Adrenal gland (tissue), 12 donors: ENCODE data around the gene FOXO3. TPM values are rescaled to one million over a fixed set of nuclear protein-coding genes. Genes with fewer than 3 reads are reported as not detected.

Experiments
- DNase-seq, 7 donors: peaks; one replicate each; pipeline ENCODE4 v3.0.0-alpha.2; 2019 to 2020
- H3K27ac ChIP-seq, 5 donors: fragments of 200-600 bp; sonication (generic) in 4 of 5; 1 replicate in 3 of 5; 2 replicates in 2 of 5; pipeline versions ENCODE4 v1.5.1 to v1.8.0; 2016 to 2020; ENCODE audit warnings: mild to moderate bottlenecking in 1 of 5
- H3K27me3 ChIP-seq: fragments of 200-600 bp; 2 replicates; pipeline ENCODE4 v1.8.0; 2021
- H3K36me3 ChIP-seq, 2 donors: fragments of 200-600 bp; replicated peaks in 1 of 2; 1 replicate in 1 of 2; 2 replicates in 1 of 2; pipeline versions ENCODE4 v1.5.1 to v1.8.0; 2018 to 2022
- H3K4me1 ChIP-seq, 2 donors: fragments of 200-600 bp; replicated peaks in 1 of 2; 1 replicate in 1 of 2; 2 replicates in 1 of 2; pipeline versions ENCODE4 v1.5.1 to v1.8.0; 2018 to 2021
- H3K4me3 ChIP-seq, 4 donors: fragments of 200-600 bp; sonication (generic) in 3 of 4; one replicate each; pipeline ENCODE4 v1.5.1; 2016 to 2018
- H3K9me3 ChIP-seq, 3 donors: fragments of 200-600 bp; sonication (generic) in 1 of 3; replicated peaks in 1 of 3; 1 replicate in 2 of 3; 2 replicates in 1 of 3; pipeline versions ENCODE4 v1.5.1 to v1.8.0; 2016 to 2021
- POLR2A ChIP-seq, 2 donors: fragments of 450-650 bp; IDR thresholded peaks; one replicate each; pipeline ENCODE4 v1.6.1; 2017; ENCODE audit warnings: antibody characterized with exemption in 2 of 2, mild to moderate bottlenecking in 2 of 2, moderate library complexity in 1 of 2
- WGBS, 4 donors: extraction: QIAGEN DNeasy Blood & Tissue Kit in 2 of 4; methylation state at CpG; one replicate each; pipeline versions ENCODE4 v1.1.5 to v1.1.7; 2013 to 2017; 5-methylcytosine and 5-hydroxymethylcytosine counted together
- intact Hi-C, 2 donors: fragments of 100-400 bp; cut with DNase I; formaldehyde crosslinking; loops; one replicate each; pipeline versions ENCODE4 v1.14.1 to v1.15.0; 2022 to 2023
- polyA plus RNA-seq, 3 donors: library from polyadenylated mRNA; stranded (reverse); fragments of 200-250 nt in 2 of 3; fragments of 350-450 nt in 1 of 3; fragmentation: Illumina TruSeq in 1 of 3; extraction: RNeasy Lipid Tissue Mini Kit (QIAGEN cat#74804) in 1 of 3; gene quantifications; one replicate each; pipeline ENCODE4 v1.2.3, GENCODE V29; 2013 to 2014
- total RNA-seq, 9 donors: library from RNA; depleted of rRNA in 4 of 9; stranded (reverse); fragments of >200 nt in 4 of 9; fragments of 120-200 nt in 1 of 9; fragmentation: NEBNext Ultra II Directional in 1 of 9; extraction: Animal tissue kit (Norgen Biotek cat#: 25700) in 1 of 9; gene quantifications; one replicate each; pipeline versions ENCODE4 v1.1.0 to v1.2.4, GENCODE V29; 2013 to 2023
- TF ChIP-seq, protein P1 (sequence below), 6 experiments: fragments of 450-650 bp in 4 of 6; fragments of 200-600 bp in 2 of 6; sonication (generic) in 1 of 6; IDR thresholded peaks; 1 replicate in 5 of 6; 2 replicates in 1 of 6; pipeline versions ENCODE4 v1.5.1 to v1.8.0; 2016 to 2021; ENCODE audit warnings: antibody characterized with exemption in 6 of 6, mild to moderate bottlenecking in 2 of 6, moderate library complexity in 1 of 6
- donor health status: healthy with polysubstance abuse.
- donor health status: Bipolar disorder and iron deficiency.
- donor health status: DM: yes; HTN: yes; CAD: no.
- donor health status: DM: no; HTN: no; CAD: no.
- donor health status: DM: no; HTN: no; CAD: no.
- donor health status: DM: yes; HTN: yes; CAD: no.

The FOXO3 gene
- total and polyA plus RNA-seq, 12 donors: 8.3 to 38.7 (median 23.4) TPM

GRCh38 chr6:108707328-108707976, 146.7 kb downstream of the FOXO3 start:
- 78 to 82% (median 81%) methylated on average over 8 of the region's 8 CpGs for WGBS, 4 donors
- H3K27me3 ChIP-seq: no peaks in the 10 kb centered on the region
- peaks cover 0 to 10% (median 4%) of the 10 kb centered on the region in 3 donors for H3K9me3 ChIP-seq
- H3K4me1 ChIP-seq: peaks cover 0 to 6% of the 10 kb centered on the region in 2 donors
- no peak for DNase-seq
- TF ChIP-seq POLR2A (IDR thresholded peaks at IDR 0.05): no peak
- H3K36me3 ChIP-seq: no peaks in the 10 kb centered on the region
- no peak overlapping the region for H3K27ac ChIP-seq
- no peak overlapping the region for H3K4me3 ChIP-seq
- intact Hi-C loops: no loop called here

GRCh38 chr6:108710030-108710429, 149.3 kb downstream of the FOXO3 start:
- Histone ChIP-seq H3K9me3 (no peaks in the 10 kb centered on the region), H3K27ac (no peak overlapping the region), H3K4me1 (peaks cover 6 to 20% of the 10 kb centered on the region in 2 donors), H3K27me3 (peaks cover 8% of the 10 kb centered on the region), H3K4me3 (no peak overlapping the region), H3K36me3 (no peaks in the 10 kb centered on the region)
- DNase-seq: no peak
- TF ChIP-seq, protein P1, sequence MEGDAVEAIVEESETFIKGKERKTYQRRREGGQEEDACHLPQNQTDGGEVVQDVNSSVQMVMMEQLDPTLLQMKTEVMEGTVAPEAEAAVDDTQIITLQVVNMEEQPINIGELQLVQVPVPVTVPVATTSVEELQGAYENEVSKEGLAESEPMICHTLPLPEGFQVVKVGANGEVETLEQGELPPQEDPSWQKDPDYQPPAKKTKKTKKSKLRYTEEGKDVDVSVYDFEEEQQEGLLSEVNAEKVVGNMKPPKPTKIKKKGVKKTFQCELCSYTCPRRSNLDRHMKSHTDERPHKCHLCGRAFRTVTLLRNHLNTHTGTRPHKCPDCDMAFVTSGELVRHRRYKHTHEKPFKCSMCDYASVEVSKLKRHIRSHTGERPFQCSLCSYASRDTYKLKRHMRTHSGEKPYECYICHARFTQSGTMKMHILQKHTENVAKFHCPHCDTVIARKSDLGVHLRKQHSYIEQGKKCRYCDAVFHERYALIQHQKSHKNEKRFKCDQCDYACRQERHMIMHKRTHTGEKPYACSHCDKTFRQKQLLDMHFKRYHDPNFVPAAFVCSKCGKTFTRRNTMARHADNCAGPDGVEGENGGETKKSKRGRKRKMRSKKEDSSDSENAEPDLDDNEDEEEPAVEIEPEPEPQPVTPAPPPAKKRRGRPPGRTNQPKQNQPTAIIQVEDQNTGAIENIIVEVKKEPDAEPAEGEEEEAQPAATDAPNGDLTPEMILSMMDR (IDR thresholded peaks at IDR 0.05): no peak
- no peak for TF ChIP-seq POLR2A (IDR thresholded peaks at IDR 0.05)
- intact Hi-C loops: no loop called here
- WGBS, 4 donors: 72 to 81% (median 77%) methylated on average over 3 to 4 of the region's 4 CpGs

GRCh38 chr6:108710551-108710950, 149.8 kb downstream of the FOXO3 start:
- Histone ChIP-seq H3K36me3 (no peaks in the 10 kb centered on the region), H3K27me3 (peaks cover 8% of the 10 kb centered on the region), H3K9me3 (no peaks in the 10 kb centered on the region), H3K4me1 (peaks cover 9 to 25% of the 10 kb centered on the region in 2 donors), H3K27ac (no peak overlapping the region), H3K4me3 (no peak overlapping the region)
- no peak for TF ChIP-seq POLR2A (IDR thresholded peaks at IDR 0.05)
- TF ChIP-seq, protein P1 (IDR thresholded peaks at IDR 0.05): no peak
- intact Hi-C loops: no loop called here
- 79 to 88% (median 85%) methylated on average over 6 to 7 of the region's 7 CpGs for WGBS, 4 donors
- DNase-seq: no peak

- TF ChIP-seq, protein P1 (IDR thresholded peaks at IDR 0.05): no peak
- no peak for TF ChIP-seq POLR2A (IDR thresholded peaks at IDR 0.05)
- Histone ChIP-seq H3K4me3 (no peak overlapping the region), H3K9me3 (no peaks in the 10 kb centered on the region), H3K27me3 (peaks cover 8% of the 10 kb centered on the region), H3K27ac (no peak overlapping the region), H3K36me3 (no peaks in the 10 kb centered on the region), H3K4me1 (peaks cover 15 to 30% of the 10 kb centered on the region in 2 donors)
- no peak for DNase-seq
- 42 to 56% (median 49%) methylated on average over 5 of the region's 5 CpGs for WGBS, 4 donors
- intact Hi-C loops: no loop called here
Observed at GRCh38 chr6:108711071-108711470, 150.4 kb downstream of the FOXO3 start.

- intact Hi-C loops: no loop called here
- Histone ChIP-seq H3K27me3 (peaks cover 8% of the 10 kb centered on the region), H3K9me3 (no peaks in the 10 kb centered on the region), H3K4me3 (no peak overlapping the region), H3K27ac (no peak overlapping the region), H3K4me1 (peaks cover 18 to 35% of the 10 kb centered on the region in 2 donors), H3K36me3 (no peaks in the 10 kb centered on the region)
- WGBS, 4 donors: 68 to 90% (median 81%) methylated on average over 4 to 5 of the region's 5 CpGs
- TF ChIP-seq POLR2A (IDR thresholded peaks at IDR 0.05): no peak
- TF ChIP-seq, protein P1 (IDR thresholded peaks at IDR 0.05): no peak
- DNase-seq: no peak
Observed at GRCh38 chr6:108711826-108712225, 151.1 kb downstream of the FOXO3 start.
